DMS53 (cell line): ENCODE measurements around the gene TGFB2.
A peak's percentile ranks its signal among the peaks of the same experiment; 100 is the strongest.

Experiments used
- DNase-seq: peaks from one replicate; lab custom pipeline; 2025; lab: John Stamatoyannopoulos, UW

The TGFB2 gene

GRCh38 chr1:218425647-218426342, 80.7 kb downstream of the TGFB2 start:
- DNase-seq: no peak

- DNase-seq: no peak
These were observed 81.2 kb downstream of the TGFB2 start for GRCh38 chr1:218426343-218426657.

- DNase-seq: no peak
These were observed 84.2 kb downstream of the TGFB2 start for GRCh38 chr1:218429301-218429700.

- DNase-seq: no peak
These were observed 85.2 kb downstream of the TGFB2 start for GRCh38 chr1:218430346-218430745.

GRCh38 chr1:218430822-218431221, 85.7 kb downstream of the TGFB2 start:
- DNase-seq: no peak

- no peak for DNase-seq
These were observed 86.3 kb downstream of the TGFB2 start for GRCh38 chr1:218431476-218431875.

- DNase-seq: no peak
These were observed 88.6 kb downstream of the TGFB2 start for GRCh38 chr1:218433744-218434143.

GRCh38 chr1:218435528-218435927, 90.4 kb downstream of the TGFB2 start:
- DNase-seq: no peak

GRCh38 chr1:218436346-218436745, 91.2 kb downstream of the TGFB2 start:
- DNase-seq: no peak

GRCh38 chr1:218436997-218437396, 91.9 kb downstream of the TGFB2 start:
- DNase-seq: no peak

- DNase-seq: no peak
These were observed 94.6 kb downstream of the TGFB2 start for GRCh38 chr1:218439541-218440295.

- DNase-seq: no peak
These were observed 98.1 kb downstream of the TGFB2 start for GRCh38 chr1:218443255-218443654.

GRCh38 chr1:218444173-218444572, 99.0 kb downstream of the TGFB2 start:
- no peak for DNase-seq

GRCh38 chr1:218444588-218444987, 99.5 kb downstream of the TGFB2 start:
- no peak for DNase-seq

GRCh38 chr1:218447010-218447689, 102.0 kb downstream of the TGFB2 start:
- DNase-seq: no peak

GRCh38 chr1:218451415-218451814, 106.3 kb downstream of the TGFB2 start:
- no peak for DNase-seq

- no peak for DNase-seq
These were observed 109.7 kb downstream of the TGFB2 start for GRCh38 chr1:218454700-218455282.

- peak; percentile 14 for DNase-seq
These were observed 111.3 kb downstream of the TGFB2 start for GRCh38 chr1:218456444-218456843.

- no peak for DNase-seq
These were observed 114.3 kb downstream of the TGFB2 start for GRCh38 chr1:218459450-218459849.

- DNase-seq: peak; percentile 18
These were observed 115.0 kb downstream of the TGFB2 start for GRCh38 chr1:218459878-218460711.

GRCh38 chr1:218461351-218461750, 116.2 kb downstream of the TGFB2 start:
- no peak for DNase-seq

- DNase-seq: no peak
These were observed 117.0 kb downstream of the TGFB2 start for GRCh38 chr1:218462116-218462515.
